HG02763 (cell line): ENCODE data around the gene SLC12A7.

Experiments
- ATAC-seq: cut with Tn5 transposase; IDR thresholded peaks from one replicate; pipeline ENCODE4 v1.9.1; 2021; ENCODE audit warnings: mild to moderate bottlenecking, moderate library complexity; ENCODE audit not compliant: unreplicated experiment

Gene SLC12A7

DNA sequence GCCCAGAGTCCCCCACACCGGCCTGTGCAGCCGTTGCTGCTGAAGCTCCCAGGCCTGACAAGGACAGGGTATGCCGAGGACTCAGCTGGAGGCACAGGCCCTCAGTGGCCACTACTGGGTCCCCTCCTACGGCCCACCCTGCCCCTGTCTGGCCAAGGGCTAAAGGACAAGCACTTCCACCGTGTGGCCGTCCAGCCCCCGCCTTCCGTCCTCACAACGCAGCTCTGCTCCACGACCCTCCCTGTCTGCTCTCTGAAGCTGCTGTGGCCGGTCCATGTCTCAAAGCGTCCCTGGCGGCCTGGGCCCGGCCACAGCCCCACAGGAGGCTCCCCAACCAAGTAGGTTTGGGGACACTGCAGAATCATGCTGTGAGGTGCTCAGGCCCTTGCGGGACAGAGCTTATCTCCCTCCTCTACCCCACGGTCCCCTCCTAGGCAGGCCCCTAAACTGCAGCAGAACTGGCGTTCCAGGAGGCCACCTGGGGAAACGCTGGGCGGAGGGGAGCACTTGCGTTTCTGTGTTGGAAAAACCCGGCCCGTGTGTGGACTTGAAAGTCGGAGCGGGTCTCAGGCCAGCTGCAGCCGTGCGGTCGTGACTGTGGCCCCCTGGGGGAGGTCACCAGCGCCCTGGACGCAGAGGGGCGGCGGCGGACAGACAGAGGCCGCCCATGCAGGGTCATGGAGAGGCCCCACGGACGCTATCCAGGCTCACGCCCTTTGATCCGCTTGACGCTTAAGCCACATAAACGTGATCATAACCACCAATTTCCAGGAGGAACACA is 57.7 kb downstream of the SLC12A7 start:
- no peak for ATAC-seq

GRCh38 chr5:1053391-1054017 is 58.4 kb downstream of the SLC12A7 start:
- no peak for ATAC-seq

- ATAC-seq: no peak
These were observed 59.0 kb downstream of the SLC12A7 start for GRCh38 chr5:1052641-1053390.

- no peak for ATAC-seq
These were observed 59.8 kb downstream of the SLC12A7 start for GRCh38 chr5:1052076-1052475.

DNA sequence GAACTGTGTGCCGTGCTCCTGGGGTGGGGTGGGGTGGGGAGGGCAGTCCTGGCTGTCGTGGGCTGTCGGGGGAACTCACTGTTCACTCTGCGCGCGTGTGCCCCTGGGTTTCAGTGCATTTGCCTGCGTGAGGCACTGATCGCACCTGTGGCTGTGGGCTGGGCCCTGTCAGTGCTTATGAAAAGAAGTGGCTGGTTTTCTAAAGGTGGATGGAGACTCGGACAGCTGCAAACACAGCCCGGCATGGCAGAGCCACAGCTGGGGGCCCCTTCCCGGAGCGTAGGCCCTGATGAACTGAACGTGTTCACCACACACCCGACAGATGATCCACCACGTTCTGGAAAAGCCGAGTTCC is 60.5 kb downstream of the SLC12A7 start:
- no peak for ATAC-seq

DNA sequence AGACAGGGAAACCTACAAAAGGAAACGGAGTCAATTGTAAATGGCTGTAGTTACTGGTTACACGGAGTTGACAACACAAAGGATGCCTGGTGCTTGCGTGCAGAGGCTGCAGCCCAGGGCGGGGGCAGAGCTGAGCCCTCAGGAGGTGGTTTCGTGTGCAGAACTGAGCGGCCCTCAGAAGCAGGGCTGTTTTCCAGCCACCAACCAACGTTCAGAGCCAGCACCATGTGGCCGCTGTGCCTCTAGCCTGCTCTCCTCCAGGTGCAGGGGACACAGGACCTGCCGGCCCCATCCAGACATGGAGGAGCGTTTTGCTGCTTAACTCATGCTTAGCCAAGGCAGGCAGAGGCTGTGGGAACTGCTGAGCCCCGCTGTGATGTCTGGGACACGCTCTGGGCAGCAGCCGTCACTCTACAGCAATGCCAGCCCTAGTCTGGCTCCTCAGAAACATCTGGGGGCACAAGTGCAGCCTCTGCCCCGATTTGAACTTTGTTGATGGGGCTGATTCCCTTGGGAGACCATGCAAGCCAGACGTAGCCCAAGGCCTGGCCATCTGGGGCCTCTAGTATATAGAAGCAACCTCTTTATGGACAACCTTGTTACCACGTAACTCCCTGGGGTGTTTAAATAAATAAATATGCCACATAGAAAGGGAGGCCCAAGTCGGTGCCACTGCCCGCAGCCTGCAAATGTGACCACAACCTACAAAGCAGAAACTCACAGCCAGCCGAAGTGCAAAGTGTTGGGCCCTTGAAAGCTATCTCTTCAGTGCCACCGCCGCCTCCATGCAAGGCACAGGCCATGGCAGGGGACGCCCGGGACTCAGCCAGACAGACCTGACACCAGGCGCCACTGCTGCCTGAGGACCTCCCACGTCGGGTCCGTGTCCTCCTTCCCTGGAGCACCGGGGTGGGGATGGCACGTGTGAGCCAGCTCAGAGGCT is 61.2 kb downstream of the SLC12A7 start:
- ATAC-seq: no peak

DNA sequence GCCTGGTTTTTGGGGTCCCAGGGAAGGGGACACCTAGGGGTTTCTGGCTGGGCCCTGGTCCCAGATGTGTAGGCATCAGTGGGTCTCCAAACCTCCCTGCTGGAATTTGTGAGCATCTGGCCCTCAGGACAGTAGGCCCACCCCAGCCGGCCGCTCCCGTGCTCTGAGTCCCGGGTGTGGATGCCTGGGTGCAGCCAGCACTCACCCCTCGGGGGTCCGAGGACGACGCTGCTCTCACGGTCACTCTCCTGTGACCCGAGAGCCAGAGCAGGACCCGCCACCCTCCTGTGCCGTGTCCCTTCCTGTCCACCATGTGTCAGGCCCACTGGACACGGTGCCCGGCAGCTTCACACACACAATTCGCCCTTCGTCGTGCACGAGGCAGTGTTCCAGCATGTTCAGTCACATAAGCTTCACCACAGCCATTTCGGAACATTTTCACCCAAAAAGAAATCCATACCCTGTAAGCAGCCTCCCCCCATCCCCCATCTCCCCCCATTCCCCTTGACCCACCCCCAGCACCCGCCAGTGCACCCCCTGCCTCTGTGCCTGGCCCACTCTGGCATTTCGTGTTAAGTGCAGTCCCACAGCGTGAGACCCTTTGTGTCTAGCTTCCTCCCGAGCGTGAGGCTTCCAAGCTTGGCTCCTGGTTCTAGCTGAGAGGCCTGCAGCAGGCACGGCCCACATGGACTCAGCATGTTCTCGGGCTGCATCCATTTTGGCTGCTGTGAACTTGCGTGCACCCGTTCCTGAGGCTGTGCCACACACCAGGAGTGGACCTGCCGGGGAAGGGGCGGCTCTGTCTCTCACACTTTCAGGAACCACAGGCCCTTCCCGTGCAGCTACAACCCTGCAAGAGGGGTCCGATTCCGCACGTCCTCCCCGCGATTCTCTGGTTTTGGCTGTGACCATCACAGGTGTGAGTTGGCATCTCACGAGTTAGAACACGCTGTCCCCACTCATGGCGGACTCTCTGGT is 62.7 kb downstream of the SLC12A7 start:
- no peak for ATAC-seq

GRCh38 chr5:1048162-1048721 is 63.6 kb downstream of the SLC12A7 start:
- no peak for ATAC-seq

DNA sequence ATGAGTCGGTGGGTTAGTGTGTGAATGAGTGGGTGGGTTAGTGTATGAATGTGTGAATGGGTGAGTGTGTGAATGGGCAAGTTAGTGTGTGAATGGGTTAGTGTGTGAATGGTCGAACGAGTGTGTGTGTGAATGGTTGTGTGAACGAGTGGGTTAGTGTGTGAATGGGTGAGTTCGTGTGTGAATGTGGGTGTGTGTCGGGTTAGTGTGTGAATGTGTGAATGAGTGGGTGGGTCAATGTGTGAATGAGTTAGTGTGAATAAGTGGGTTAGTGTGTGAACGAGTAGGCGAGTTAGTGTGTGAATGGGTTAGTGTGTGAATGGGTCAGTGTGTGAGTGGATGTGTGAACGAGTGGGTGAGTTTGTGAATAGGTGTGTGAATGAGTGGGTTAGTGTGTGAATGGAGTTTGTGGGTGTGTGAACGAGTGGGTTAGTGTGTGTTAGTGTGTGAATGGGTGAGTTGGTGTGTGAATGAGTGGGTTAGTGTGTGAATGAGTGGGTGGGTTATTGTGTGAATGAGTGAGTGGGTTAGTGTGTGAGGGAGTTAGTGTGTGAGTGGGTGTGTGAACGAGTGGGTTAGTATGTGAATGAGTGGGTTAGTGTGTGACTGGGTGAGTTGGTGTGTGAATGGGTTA is 64.4 kb downstream of the SLC12A7 start:
- ATAC-seq: no peak

- ATAC-seq: no peak
These were observed 65.8 kb downstream of the SLC12A7 start for GRCh38 chr5:1045960-1046560.

- no peak for ATAC-seq
These were observed 67.7 kb downstream of the SLC12A7 start for GRCh38 chr5:1044117-1044516.

DNA sequence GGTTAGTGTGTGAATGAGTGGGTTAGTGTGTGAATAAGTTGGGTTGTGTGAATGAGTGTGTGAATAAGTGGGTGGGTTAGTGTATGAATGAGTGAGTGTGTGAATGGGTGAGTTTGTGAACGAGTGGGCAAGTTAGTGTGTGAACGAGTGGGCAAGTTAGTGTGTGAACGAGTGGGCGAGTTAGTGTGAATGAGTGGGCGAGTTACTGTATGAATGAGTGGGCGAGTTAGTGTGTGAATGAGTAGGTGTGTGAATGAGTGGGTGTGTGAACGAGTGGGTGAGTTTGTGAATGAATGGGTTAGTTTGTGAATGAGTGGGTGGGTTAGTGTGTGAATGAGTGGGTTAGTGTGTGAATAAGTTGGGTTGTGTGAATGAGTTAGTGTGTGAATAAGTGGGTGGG is 68.5 kb downstream of the SLC12A7 start:
- no peak for ATAC-seq

- no peak for ATAC-seq
These were observed 69.2 kb downstream of the SLC12A7 start for GRCh38 chr5:1042626-1043025.

DNA sequence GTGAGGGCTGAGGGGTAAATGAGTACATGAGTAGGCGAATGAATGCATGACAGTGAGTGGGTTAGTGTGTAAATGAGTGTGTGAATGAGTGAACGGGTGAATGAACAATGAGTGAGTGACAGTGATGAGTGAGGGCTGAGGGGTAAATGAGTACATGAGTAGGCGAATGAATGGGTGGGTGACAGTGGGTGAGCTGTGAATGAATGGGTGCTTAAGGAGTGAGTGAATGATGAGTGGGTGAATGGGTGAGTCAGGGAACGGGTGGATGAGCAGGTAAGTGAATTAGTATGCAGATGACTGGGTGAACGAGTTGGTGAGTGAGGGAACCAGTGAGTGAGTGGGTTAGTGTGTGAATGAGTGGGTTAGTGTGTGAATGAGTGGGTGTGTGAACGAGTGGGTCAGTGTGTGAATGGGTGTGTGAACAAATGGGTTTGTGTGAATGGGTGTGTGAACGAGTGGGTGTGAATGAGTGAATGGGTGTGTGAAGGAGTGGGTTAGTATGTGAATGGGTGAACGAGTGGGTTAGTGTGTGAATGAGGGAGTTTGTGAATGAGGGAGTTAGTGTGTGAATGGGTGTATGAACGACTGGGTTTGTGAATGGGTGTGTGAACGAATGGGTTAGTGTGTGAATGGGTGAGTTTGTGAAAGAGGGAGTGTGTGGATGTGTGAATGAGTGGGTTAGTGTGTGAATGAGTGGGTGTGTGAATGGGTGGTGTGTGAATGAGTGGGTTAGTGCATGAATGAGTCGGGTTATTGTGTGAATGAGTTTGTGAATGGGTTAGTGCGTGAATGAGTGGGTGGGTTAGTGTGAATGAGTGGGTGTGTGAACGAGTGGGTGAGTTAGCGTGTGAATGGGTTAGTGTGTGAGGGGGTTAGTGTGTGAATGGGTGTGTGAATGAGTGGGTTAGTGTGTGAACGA is 70.4 kb downstream of the SLC12A7 start:
- no peak for ATAC-seq

GRCh38 chr5:1040571-1040970 is 71.3 kb downstream of the SLC12A7 start:
- ATAC-seq: no peak

DNA sequence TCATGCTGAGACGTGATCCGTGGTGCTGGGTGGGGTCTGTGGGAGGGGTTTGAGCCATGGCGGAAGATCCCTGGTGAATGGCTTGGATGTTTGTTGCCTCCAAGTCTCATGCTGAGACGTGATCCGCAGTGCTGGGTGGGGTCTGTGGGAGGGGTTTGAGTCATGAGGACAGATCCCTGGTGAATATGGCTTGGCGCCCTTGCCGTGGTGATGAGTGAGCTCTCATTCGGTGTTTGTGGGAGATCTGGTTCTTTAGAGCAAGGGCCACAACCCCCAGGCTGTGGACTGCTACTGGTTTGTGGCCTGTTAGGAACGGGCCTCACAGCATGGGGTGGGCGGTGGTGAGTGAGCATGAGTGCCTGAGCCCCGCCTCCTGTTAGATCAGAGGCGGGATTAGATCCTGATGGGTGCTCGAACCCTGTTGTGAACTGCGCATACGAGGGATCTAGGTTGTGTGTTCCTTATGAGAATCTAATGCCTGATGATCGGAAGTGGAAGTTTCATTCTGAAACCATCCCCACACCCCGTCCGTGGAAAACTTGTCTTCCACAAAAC is 72.1 kb downstream of the SLC12A7 start:
- no peak for ATAC-seq

- no peak for ATAC-seq
These were observed 72.7 kb downstream of the SLC12A7 start for GRCh38 chr5:1039210-1039548.
